ENCODE data around the gene STAT3. TPM values are rescaled to one million over a fixed set of nuclear protein-coding genes. Genes with fewer than 3 reads are reported as not detected.
"Not testable (repeated sequence)": the region's sequence is repeated elsewhere in the genome, so short reads cannot be mapped to it uniquely, and the experiment has no call there.

STAT3 gene
- total RNA-seq, 2 donors from 2014 or later: 217 to 360 TPM

DNA sequence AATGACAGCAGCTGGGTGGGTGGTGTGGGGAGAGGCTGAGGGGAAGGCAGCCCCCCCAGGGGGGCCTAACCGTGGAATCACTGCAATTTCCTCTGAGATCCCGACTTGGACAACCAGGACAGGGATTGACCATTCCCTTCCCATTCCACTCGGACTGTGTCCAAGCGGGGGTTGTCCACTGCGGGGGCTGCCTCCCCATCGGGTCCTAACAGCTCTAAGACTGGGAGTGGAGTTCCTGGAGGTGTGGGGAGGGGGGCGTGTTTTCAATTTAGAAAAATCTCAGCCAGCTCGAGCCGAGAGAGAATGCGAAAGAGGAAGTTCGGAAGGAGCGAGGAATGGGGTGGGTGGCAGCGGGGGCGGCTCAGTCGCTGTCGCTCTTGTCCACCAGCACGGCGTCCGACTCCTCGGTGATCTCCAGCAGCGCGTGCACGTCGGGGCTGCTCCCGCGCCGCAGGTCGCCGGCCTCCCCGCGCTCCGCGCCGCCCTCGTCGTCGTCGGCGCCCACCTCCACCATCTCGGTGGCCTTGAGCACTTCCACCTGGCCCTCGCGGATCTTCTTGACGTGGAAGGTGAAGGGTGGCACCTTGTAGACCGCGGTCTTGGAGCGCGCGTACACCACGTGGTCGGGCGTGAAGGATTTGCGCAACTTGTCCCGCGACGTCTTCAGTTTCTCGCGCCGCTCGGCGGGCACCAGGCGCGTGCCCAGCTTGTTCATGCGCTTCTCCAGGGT, 16.2 kb upstream of the STAT3 start:
- peaks cover 35 to 54% of the 10 kb centered on the region in 2 donors for H3K4me1 ChIP-seq (ENCODE audit: control insufficient read depth in 1 of 2, low read depth in 2 of 2)

DNA sequence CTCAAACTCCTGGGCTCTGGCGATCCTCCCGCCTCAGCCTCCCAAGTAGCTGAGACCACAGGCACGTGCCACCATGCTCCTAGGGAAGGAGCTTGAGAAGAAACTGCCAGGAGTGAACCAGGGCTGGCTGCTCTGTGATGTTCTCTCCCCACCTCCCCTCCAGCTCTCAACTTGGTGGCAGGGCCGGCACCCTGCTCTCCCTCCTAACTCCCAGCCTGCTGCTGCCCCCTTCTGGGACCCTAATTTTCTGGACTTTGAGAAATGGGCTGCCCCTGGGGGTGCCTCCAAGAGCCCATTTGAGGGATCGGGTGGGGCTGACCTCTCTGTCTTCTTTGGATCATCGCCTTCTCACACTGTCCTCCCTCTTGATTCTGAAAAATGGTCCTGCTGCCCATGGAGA, 14.9 kb upstream of the STAT3 start:
- Histone ChIP-seq H3K4me1 (ENCODE audit: control insufficient read depth in 1 of 2, low read depth in 2 of 2) (peaks cover 27 to 47% of the 10 kb centered on the region in 2 donors), H3K27me3 (replicated peaks; ENCODE audit: insufficient read depth) (no peaks in the 10 kb centered on the region), H3K36me3 (peaks cover 20% of the 10 kb centered on the region), H3K27ac (peak overlapping the region; percentile 33 to 40), H3K4me3 (no peak overlapping the region), H3K9me3 (no peaks in the 10 kb centered on the region)
- TF ChIP-seq, protein P1, sequence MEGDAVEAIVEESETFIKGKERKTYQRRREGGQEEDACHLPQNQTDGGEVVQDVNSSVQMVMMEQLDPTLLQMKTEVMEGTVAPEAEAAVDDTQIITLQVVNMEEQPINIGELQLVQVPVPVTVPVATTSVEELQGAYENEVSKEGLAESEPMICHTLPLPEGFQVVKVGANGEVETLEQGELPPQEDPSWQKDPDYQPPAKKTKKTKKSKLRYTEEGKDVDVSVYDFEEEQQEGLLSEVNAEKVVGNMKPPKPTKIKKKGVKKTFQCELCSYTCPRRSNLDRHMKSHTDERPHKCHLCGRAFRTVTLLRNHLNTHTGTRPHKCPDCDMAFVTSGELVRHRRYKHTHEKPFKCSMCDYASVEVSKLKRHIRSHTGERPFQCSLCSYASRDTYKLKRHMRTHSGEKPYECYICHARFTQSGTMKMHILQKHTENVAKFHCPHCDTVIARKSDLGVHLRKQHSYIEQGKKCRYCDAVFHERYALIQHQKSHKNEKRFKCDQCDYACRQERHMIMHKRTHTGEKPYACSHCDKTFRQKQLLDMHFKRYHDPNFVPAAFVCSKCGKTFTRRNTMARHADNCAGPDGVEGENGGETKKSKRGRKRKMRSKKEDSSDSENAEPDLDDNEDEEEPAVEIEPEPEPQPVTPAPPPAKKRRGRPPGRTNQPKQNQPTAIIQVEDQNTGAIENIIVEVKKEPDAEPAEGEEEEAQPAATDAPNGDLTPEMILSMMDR (IDR thresholded peaks at IDR 0.05): no peak
- DNase-seq (ENCODE audit: low spot score) (no peak), ATAC-seq (ENCODE audit: insufficient number of reproducible peaks, low FRiP score, low read depth) (no peak)

More for the DNA sequence above, 16.2 kb upstream of the STAT3 start:
- peaks cover 20% of the 10 kb centered on the region for H3K36me3 ChIP-seq
- H3K4me3 ChIP-seq: no peak overlapping the region
- peak overlapping the region; percentile 33 to 34 for H3K27ac ChIP-seq
- H3K27me3 ChIP-seq (replicated peaks; ENCODE audit: insufficient read depth): no peaks in the 10 kb centered on the region
- DNase-seq (ENCODE audit: low spot score): no peak
- no peaks in the 10 kb centered on the region for H3K9me3 ChIP-seq
- no peak for ATAC-seq (ENCODE audit: insufficient number of reproducible peaks, low FRiP score, low read depth)
- TF ChIP-seq, protein P1 (IDR thresholded peaks at IDR 0.05): no peak

DNA sequence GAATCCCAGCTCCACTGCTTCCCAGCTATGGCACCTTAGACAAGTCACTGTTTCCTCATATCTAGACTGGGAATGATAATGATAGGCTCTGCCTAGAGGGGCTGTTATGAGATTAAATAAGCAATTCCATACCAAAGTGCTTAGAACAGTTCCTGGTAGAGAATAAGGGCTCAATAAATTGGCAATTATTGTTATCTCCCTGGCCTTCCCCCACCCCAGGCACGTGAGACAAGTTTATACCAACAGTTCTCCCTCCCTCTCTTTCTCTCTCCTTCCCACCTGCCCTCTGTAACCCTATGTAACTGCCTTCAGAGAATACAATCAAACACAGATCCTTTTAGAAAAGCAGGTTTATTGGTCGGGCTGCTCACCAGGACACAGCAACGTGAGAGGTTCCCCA, 13.9 kb upstream of the STAT3 start:
- DNase-seq (ENCODE audit: low spot score): no peak
- H3K27ac ChIP-seq: peak overlapping the region; percentile 33 to 40
- no peaks in the 10 kb centered on the region for H3K27me3 ChIP-seq (replicated peaks; ENCODE audit: insufficient read depth)
- H3K9me3 ChIP-seq: no peaks in the 10 kb centered on the region
- TF ChIP-seq, protein P1 (IDR thresholded peaks at IDR 0.05): no peak
- no peak for ATAC-seq (ENCODE audit: insufficient number of reproducible peaks, low FRiP score, low read depth)
- H3K4me3 ChIP-seq: no peak overlapping the region
- peaks cover 20% of the 10 kb centered on the region for H3K36me3 ChIP-seq
- peaks cover 16 to 39% of the 10 kb centered on the region in 2 donors for H3K4me1 ChIP-seq (ENCODE audit: control insufficient read depth in 1 of 2, low read depth in 2 of 2)

DNA sequence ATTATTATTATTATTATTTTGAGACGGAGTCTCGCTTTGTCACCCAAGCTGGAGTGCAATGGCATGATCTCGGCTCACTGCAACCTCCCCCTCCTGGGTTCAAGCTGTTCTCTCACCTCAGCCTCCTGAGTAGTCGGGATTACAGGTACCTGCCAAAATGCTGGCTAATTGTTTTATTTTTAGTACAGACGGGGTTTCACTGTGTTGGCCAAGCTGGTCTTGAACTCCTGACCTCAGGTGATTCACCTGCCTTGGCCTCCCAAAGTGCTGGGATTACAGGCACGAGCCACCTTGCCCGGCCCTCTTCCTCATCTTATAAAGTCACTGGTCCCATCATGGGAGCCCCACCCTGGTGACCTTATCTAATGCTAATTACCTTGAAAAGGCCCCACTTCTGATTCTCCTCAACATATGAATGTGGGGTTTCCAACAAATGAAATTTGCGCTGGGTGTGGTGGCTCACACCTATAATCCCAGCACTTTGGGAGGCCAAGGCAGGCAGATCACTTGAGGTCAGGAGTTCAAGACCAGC, 12.7 kb upstream of the STAT3 start:
- H3K27ac ChIP-seq: peak overlapping the region; percentile 24 to 33
- peaks cover 5 to 28% of the 10 kb centered on the region in 2 donors for H3K4me1 ChIP-seq (ENCODE audit: control insufficient read depth in 1 of 2, low read depth in 2 of 2)
- ATAC-seq (ENCODE audit: insufficient number of reproducible peaks, low FRiP score, low read depth); DNase-seq (ENCODE audit: low spot score); H3K27me3 ChIP-seq (replicated peaks; ENCODE audit: insufficient read depth); H3K9me3 ChIP-seq; H3K4me3 ChIP-seq: not testable (repeated sequence)
- peaks cover 20% of the 10 kb centered on the region for H3K36me3 ChIP-seq

DNA sequence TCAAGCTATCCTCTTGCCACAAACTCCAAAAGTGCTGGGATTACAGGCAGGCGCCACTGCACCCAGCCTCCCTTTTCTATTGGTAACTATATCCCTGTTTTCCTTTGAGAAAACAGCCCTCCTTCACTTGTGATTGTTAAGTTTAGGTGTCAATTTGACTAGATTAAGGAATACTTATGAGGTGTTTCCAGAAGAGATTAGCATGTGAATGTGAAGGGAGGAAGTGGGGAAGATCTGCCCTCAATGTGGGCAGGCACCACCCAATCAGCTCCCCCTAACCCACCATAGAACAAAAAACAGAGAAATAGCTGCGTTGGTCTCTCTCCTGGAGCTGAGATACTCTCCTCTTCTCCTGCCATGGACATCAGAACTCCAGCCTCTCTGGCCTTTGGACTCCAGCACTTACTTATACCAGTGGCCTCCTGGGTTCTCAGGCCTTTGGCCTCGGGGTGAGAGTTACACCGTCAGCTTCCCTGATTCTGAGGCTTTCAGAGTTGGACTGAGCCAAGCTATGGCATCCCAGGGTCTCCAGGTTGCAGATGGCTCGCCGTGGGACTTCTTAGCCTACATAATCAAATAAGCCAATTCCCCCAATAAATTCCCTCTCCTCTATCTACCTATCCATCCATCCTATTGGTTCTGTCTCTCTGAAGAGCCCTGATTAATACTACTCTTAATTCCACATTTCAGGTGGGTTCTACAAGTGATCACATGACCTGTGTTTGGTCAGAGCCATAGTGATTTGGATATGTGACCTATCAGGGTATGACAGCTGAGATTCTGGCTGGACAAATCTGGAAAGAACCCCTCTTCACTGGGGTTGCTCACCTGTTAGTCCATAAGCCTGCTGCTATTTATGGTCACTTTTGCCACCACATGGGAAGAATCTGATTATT, 12.0 kb upstream of the STAT3 start:
- Histone ChIP-seq H3K9me3 (no peaks in the 10 kb centered on the region), H3K27me3 (replicated peaks; ENCODE audit: insufficient read depth) (no peaks in the 10 kb centered on the region), H3K27ac (peak overlapping the region; percentile 24 to 32), H3K36me3 (peaks cover 19% of the 10 kb centered on the region), H3K4me3 (no peak overlapping the region), H3K4me1 (ENCODE audit: control insufficient read depth in 1 of 2, low read depth in 2 of 2) (peaks cover 5 to 24% of the 10 kb centered on the region in 2 donors)
- ATAC-seq (ENCODE audit: insufficient number of reproducible peaks, low FRiP score, low read depth) (no peak), DNase-seq (ENCODE audit: low spot score) (no peak)
- TF ChIP-seq, protein P1 (IDR thresholded peaks at IDR 0.05): no peak
